Suprapubic skin (tissue), 4 donors: ENCODE results near the gene BMPR2.

Experiments
- EP300 ChIP-seq: sonication (generic); formaldehyde crosslinking; IDR thresholded peaks from one replicate; pipeline ENCODE4 v1.6.1; 2017; ENCODE audit warnings: antibody characterized with exemption
- POLR2A ChIP-seq, 2 donors: fragments of 450-650 bp; IDR thresholded peaks; one replicate each; pipeline ENCODE4 v1.6.1; 2017; ENCODE audit warnings: antibody characterized with exemption in 2 of 2, mild to moderate bottlenecking in 2 of 2, moderate library complexity in 2 of 2
- POLR2AphosphoS5 ChIP-seq, 3 donors: sonication (generic); formaldehyde crosslinking; IDR thresholded peaks; one replicate each; pipeline ENCODE4 v1.6.1; 2017; ENCODE audit warnings: antibody characterized with exemption in 3 of 3
- TF ChIP-seq, protein P1 (sequence below), 2 donors: fragments of 200-600 bp in 1 of 2; fragments of 450-650 bp in 1 of 2; sonication (generic) in 1 of 2; IDR thresholded peaks; one replicate each; pipeline ENCODE4 v1.5.1; 2016 to 2019; ENCODE audit warnings: antibody characterized with exemption in 2 of 2, mild to moderate bottlenecking in 1 of 2, moderate library complexity in 1 of 2

DNA sequence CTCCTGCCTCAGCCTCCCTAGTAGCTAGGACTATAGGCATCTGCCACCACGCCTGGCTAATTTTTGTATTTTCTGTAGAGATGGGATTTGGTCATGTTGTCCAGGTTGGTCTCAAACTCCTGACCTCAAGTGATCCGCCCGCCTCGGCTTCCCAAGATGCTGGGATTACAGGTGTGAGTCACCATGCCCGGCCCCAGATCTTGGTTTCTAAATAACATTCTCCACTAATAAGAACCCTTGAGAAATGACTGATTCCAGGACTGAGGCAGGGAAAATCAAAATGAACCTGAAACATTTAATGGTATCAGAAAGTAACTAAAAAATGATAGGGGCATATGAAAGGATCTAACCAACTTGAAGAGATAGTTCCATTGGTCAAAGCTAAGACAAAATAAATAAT is 34.0 kb downstream of the BMPR2 start:
- TF ChIP-seq POLR2A (IDR thresholded peaks at IDR 0.05): no peak
- TF ChIP-seq EP300: no peak
- TF ChIP-seq, protein P1, sequence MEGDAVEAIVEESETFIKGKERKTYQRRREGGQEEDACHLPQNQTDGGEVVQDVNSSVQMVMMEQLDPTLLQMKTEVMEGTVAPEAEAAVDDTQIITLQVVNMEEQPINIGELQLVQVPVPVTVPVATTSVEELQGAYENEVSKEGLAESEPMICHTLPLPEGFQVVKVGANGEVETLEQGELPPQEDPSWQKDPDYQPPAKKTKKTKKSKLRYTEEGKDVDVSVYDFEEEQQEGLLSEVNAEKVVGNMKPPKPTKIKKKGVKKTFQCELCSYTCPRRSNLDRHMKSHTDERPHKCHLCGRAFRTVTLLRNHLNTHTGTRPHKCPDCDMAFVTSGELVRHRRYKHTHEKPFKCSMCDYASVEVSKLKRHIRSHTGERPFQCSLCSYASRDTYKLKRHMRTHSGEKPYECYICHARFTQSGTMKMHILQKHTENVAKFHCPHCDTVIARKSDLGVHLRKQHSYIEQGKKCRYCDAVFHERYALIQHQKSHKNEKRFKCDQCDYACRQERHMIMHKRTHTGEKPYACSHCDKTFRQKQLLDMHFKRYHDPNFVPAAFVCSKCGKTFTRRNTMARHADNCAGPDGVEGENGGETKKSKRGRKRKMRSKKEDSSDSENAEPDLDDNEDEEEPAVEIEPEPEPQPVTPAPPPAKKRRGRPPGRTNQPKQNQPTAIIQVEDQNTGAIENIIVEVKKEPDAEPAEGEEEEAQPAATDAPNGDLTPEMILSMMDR (IDR thresholded peaks at IDR 0.05): no peak
- no peak for TF ChIP-seq POLR2AphosphoS5 (IDR thresholded peaks at IDR 0.05)
